ENCODE measurements around the gene TBCE.
A peak's percentile ranks its signal among the peaks of the same experiment; 100 is the strongest.

The TBCE gene

DNA sequence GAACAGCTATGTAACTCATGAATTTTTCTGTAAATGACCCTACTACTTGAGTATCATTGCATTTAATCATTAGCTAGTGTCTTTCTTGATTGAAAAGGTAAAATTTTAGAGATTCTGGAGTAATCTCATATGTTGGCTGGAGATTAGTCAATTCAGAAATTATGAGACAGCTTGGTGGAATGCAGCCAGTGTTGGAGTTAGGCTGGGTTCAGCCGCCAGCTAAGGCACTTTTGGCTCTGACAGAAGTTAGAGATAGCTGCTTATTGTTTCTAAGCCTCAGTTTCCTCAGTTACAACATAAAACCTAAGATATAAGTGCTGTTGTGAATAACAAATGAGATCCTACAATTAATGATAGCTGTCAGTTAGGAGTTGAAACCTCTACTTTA, 49.4 kb downstream of the TBCE start:
- H3K27me3 ChIP-seq (replicated peaks; ENCODE audit: control insufficient read depth, insufficient read depth, low read length) = no peaks in the 10 kb centered on the region
- DNase-seq (ENCODE audit: extremely low read depth, insufficient read length) = no peak
- no peak overlapping the region for H3K4me3 ChIP-seq (replicated peaks; ENCODE audit: low read depth, low read length)
- TF ChIP-seq, protein P1, sequence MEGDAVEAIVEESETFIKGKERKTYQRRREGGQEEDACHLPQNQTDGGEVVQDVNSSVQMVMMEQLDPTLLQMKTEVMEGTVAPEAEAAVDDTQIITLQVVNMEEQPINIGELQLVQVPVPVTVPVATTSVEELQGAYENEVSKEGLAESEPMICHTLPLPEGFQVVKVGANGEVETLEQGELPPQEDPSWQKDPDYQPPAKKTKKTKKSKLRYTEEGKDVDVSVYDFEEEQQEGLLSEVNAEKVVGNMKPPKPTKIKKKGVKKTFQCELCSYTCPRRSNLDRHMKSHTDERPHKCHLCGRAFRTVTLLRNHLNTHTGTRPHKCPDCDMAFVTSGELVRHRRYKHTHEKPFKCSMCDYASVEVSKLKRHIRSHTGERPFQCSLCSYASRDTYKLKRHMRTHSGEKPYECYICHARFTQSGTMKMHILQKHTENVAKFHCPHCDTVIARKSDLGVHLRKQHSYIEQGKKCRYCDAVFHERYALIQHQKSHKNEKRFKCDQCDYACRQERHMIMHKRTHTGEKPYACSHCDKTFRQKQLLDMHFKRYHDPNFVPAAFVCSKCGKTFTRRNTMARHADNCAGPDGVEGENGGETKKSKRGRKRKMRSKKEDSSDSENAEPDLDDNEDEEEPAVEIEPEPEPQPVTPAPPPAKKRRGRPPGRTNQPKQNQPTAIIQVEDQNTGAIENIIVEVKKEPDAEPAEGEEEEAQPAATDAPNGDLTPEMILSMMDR (IDR thresholded peaks at IDR 0.05; ENCODE audit: insufficient read depth, low read length, poor library complexity, severe bottlenecking) = no peak
- H3K36me3 ChIP-seq (ENCODE audit: control insufficient read depth, insufficient read depth, low read length) = no peaks in the 10 kb centered on the region

DNA sequence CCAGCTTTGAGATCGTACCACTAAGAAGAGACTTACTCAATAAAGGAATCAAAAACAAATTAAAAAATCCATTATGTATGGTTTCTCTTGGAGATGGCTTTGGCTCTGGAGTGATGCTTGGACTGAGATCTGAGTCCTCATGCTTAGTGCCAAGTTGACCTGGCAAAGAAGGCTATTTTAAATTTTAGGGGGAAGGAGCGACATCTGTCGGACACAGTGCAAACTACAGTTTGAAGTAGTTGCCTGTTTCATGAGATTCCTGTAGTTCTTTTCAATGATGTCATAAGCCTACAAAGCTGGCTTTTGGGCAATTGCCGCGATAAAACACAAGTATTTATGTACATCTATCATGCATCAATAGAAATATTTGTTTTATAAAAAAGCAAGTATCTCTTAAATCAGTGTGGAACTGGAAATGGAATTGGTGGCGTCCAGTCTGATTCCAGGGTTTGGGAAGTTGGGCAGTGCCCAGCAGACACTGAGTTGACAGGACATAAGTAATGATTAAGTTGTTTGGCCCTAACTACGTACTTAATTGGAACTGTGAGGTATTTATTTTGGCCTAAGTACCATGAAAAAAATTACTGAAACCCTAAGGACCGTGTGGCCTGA, 50.0 kb downstream of the TBCE start:
- Histone ChIP-seq H3K36me3 (ENCODE audit: control insufficient read depth, insufficient read depth, low read length) (no peaks in the 10 kb centered on the region), H3K4me3 (replicated peaks; ENCODE audit: low read depth, low read length) (no peak overlapping the region), H3K27me3 (replicated peaks; ENCODE audit: control insufficient read depth, insufficient read depth, low read length) (no peaks in the 10 kb centered on the region)
- TF ChIP-seq, protein P1 (IDR thresholded peaks at IDR 0.05; ENCODE audit: insufficient read depth, low read length, poor library complexity, severe bottlenecking) = peak; percentile 75
- no peak for DNase-seq (ENCODE audit: extremely low read depth, insufficient read length)

DNA sequence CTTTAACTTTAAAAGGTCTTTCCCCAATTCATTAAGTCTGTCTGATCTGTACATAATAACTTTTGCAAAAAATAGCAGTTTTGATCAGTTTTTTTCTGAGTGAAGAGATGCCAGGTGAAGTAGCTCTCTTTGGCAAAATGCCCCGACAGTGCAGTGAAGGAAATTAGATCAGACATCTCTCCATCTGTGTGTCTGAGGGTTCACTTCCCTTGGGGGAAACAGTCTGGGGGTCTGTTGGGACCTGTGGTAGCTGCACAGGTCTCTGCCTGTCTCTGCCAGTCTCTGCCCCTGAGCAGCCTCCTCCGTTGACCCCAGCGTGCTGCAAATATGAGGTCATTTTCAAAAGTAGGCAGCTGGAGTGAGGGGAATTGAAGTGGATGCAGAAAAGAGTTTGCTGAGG, 54.5 kb downstream of the TBCE start:
- H3K4me3 ChIP-seq (replicated peaks; ENCODE audit: low read depth, low read length) = no peak overlapping the region
- H3K27me3 ChIP-seq (replicated peaks; ENCODE audit: control insufficient read depth, insufficient read depth, low read length) = no peaks in the 10 kb centered on the region
- DNase-seq (ENCODE audit: extremely low read depth, insufficient read length) = no peak
- no peaks in the 10 kb centered on the region for H3K36me3 ChIP-seq (ENCODE audit: control insufficient read depth, insufficient read depth, low read length)
- TF ChIP-seq, protein P1 (IDR thresholded peaks at IDR 0.05; ENCODE audit: insufficient read depth, low read length, poor library complexity, severe bottlenecking) = no peak

DNA sequence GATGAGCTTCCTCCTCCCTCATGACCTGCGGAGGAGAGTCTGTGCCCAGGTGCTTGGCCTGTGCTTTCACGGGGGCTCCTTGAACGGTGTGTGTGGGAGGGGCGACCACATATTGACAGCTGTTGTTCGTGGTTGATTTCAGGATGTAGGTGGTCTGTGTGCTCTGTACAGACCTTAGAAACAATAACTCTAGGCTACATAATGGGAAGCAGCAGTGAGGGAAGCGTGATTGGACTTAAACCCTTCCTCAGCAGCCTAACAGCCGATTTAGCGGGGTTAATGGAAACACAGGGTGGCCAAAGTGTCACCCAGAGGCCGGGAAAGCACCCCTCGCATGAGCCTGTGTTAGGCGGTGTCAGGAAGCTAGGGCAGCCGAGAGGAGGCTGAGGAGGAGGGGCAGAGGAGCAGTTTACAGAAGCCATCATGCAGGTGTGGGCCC, 56.0 kb downstream of the TBCE start:
- DNase-seq (ENCODE audit: extremely low read depth, insufficient read length) = no peak
- TF ChIP-seq, protein P1 (IDR thresholded peaks at IDR 0.05; ENCODE audit: insufficient read depth, low read length, poor library complexity, severe bottlenecking) = no peak
- Histone ChIP-seq H3K27me3 (replicated peaks; ENCODE audit: control insufficient read depth, insufficient read depth, low read length) (no peaks in the 10 kb centered on the region), H3K36me3 (ENCODE audit: control insufficient read depth, insufficient read depth, low read length) (no peaks in the 10 kb centered on the region; the same call in none of the 2 replicates), H3K4me3 (replicated peaks; ENCODE audit: low read depth, low read length) (no peak overlapping the region)

DNA sequence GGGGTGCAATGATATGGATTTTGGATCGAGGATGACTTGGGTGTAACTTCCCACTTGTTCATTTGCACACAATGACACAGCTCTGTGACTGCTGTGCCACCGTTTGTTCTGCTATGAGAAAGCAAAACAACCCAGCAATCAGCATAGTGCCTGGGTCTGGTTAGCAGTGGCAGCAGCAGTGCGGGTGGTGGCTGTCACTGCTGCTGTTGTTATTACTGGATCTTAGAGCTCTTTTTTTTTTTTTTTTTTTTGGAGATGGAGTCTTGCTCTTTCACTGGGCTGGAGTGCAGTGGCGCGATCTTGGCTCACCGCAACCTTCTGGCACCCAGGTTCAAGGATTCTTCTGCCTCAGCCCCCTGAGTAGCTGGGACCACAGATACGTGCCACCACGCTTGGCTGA, 56.9 kb downstream of the TBCE start:
- H3K36me3 ChIP-seq (ENCODE audit: control insufficient read depth, insufficient read depth, low read length) = no peaks in the 10 kb centered on the region; the same call in none of the 2 replicates
- TF ChIP-seq, protein P1 (IDR thresholded peaks at IDR 0.05; ENCODE audit: insufficient read depth, low read length, poor library complexity, severe bottlenecking) = no peak
- DNase-seq (ENCODE audit: extremely low read depth, insufficient read length) = no peak
- H3K27me3 ChIP-seq (replicated peaks; ENCODE audit: control insufficient read depth, insufficient read depth, low read length) = no peaks in the 10 kb centered on the region
- no peak overlapping the region for H3K4me3 ChIP-seq (replicated peaks; ENCODE audit: low read depth, low read length)

DNA sequence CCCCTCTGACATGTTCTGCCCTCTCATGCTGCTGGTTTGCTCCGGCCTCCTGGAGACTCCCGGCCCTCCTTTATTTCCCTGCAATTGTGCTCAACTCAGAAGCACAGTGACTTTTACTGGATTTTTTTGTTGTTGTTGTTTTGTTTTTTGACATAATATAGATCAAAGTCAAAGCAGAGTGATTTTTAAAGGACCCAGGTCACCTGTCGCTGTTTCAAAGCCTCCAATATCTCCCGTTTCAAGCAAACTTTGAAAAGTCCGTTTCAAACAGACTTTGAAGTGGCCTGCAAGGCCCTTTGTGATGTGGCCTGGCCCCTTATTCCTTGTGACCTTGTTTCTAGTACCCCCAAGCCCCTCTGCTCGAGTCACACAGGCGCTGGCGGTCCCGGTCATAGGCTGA, 58.1 kb downstream of the TBCE start:
- TF ChIP-seq, protein P1 (IDR thresholded peaks at IDR 0.05; ENCODE audit: insufficient read depth, low read length, poor library complexity, severe bottlenecking) = no peak
- DNase-seq (ENCODE audit: extremely low read depth, insufficient read length) = no peak
- Histone ChIP-seq H3K36me3 (ENCODE audit: control insufficient read depth, insufficient read depth, low read length) (no peaks in the 10 kb centered on the region; the same call in none of the 2 replicates), H3K27me3 (replicated peaks; ENCODE audit: control insufficient read depth, insufficient read depth, low read length) (no peaks in the 10 kb centered on the region), H3K4me3 (replicated peaks; ENCODE audit: low read depth, low read length) (no peak overlapping the region)

All from GM06990 (cell line).